ENCODE results near the gene IL17RA. TPM values are rescaled to one million over a fixed set of nuclear protein-coding genes. Genes with fewer than 3 reads are reported as not detected.

The IL17RA gene
- polyA plus RNA-seq, 1 donor from 2014 or later = 0.52 TPM

DNA sequence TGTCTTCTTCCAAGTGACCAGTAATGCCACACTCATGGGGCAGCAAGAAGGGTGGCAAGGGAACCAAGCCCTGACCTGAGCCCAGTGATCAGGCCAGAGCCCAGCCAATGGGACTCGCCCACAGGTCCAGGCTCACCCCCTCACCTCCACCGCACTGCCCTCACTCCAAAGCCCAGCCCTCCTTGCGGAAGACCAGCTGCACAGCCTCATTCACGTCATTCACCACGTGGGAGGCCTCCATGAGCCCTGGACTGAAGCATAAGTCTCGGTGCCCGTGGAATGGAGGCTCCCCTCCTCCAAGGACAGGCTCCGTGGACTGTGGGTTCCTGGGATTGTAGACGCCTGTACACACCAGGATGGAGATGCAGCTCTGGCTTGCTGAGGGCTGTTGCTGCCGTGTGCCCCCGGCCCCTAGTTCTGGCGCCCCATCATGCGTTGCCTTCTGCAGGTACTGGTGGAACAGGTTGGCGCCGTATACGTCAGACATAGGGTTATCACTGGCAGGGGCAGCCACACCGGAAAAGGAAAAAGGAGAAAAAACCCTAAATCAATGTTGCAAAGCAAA, 53.1 kb downstream of the IL17RA start:
- no peaks in the 10 kb centered on the region for H3K79me2 ChIP-seq (replicated peaks; ENCODE audit: insufficient read depth, low read length)
- no peak overlapping the region for H3K9ac ChIP-seq (ENCODE audit: low read length)
- H3K27ac ChIP-seq (ENCODE audit: low read length) = no peak overlapping the region
- no peaks in the 10 kb centered on the region for H3F3A ChIP-seq (ENCODE audit: insufficient read depth, low read length, poor library complexity, severe bottlenecking)
- TF ChIP-seq EP300 (conservative IDR thresholded peaks at IDR 0.05; ENCODE audit: poor library complexity, severe bottlenecking) = no peak
- no peak for TF ChIP-seq SMC3 (conservative IDR thresholded peaks at IDR 0.05; ENCODE audit: poor library complexity)
- TF ChIP-seq RAD21 (conservative IDR thresholded peaks at IDR 0.05) = no peak
- no peak for TF ChIP-seq MXI1 (conservative IDR thresholded peaks at IDR 0.05; ENCODE audit: poor library complexity, severe bottlenecking)
- TF ChIP-seq REST (IDR thresholded peaks at IDR 0.05; ENCODE audit: borderline replicate concordance) = no peak
- no peak for TF ChIP-seq EZH2 (IDR thresholded peaks at IDR 0.05; ENCODE audit: borderline replicate concordance, insufficient read depth, low read length, poor library complexity, severe bottlenecking)
- TF ChIP-seq POLR2AphosphoS5 (IDR thresholded peaks at IDR 0.05) = no peak
- no peak for TF ChIP-seq CTCF (IDR thresholded peaks at IDR 0.05; ENCODE audit: poor library complexity, severe bottlenecking)
- no peak for TF ChIP-seq TAF1 (IDR thresholded peaks at IDR 0.05; ENCODE audit: low read depth)
- no peak overlapping the region for H3K4me2 ChIP-seq (ENCODE audit: low read length)
- no peaks in the 10 kb centered on the region for H3K27me3 ChIP-seq (ENCODE audit: insufficient read depth, low read depth, low read length)
- no peaks in the 10 kb centered on the region for H3K9me3 ChIP-seq (ENCODE audit: low read length)
- no peak overlapping the region for H3K4me3 ChIP-seq (ENCODE audit: low read length)
- H3K36me3 ChIP-seq (ENCODE audit: insufficient read depth, low read length) = peaks cover 6% of the 10 kb centered on the region
- no peaks in the 10 kb centered on the region for H3K9me2 ChIP-seq (ENCODE audit: insufficient read depth, low read length)
- H4K20me1 ChIP-seq (ENCODE audit: insufficient read depth) = no peaks in the 10 kb centered on the region
- H2AFZ ChIP-seq (ENCODE audit: low read depth, low read length) = no peak overlapping the region

DNA sequence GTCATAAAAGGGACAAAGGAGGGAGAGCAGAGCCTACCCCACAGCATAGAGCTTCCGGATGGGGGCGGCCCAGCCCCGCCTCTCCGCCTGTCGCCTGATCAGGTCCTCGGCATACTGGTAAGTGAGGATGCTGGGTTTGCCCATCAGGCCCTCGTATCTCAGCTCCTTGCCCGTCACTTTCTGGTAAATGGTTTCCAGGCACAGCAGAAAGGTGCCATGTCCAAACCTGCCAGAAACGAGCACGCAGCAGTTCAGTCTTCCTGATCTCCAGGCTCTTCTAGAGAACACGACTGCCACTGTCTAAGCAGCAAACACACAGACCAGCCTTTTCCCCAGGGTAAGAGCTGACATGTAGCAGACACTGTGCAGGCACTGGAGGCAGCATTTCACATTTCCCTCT, 53.7 kb downstream of the IL17RA start:
- Histone ChIP-seq H3K4me3 (ENCODE audit: low read length) (no peak overlapping the region), H3K79me2 (replicated peaks; ENCODE audit: insufficient read depth, low read length) (no peaks in the 10 kb centered on the region), H3K9me2 (ENCODE audit: insufficient read depth, low read length) (no peaks in the 10 kb centered on the region), H3K36me3 (ENCODE audit: insufficient read depth, low read length) (peaks cover 6% of the 10 kb centered on the region), H3K27ac (ENCODE audit: low read length) (no peak overlapping the region), H2AFZ (ENCODE audit: low read depth, low read length) (no peak overlapping the region), H3K4me2 (ENCODE audit: low read length) (no peak overlapping the region), H4K20me1 (ENCODE audit: insufficient read depth) (no peaks in the 10 kb centered on the region), H3K9me3 (ENCODE audit: low read length) (no peaks in the 10 kb centered on the region), H3K9ac (ENCODE audit: low read length) (no peak overlapping the region), H3K27me3 (ENCODE audit: insufficient read depth, low read depth, low read length) (no peaks in the 10 kb centered on the region), H3F3A (ENCODE audit: insufficient read depth, low read length, poor library complexity, severe bottlenecking) (no peaks in the 10 kb centered on the region)
- TF ChIP-seq TAF1 (IDR thresholded peaks at IDR 0.05; ENCODE audit: low read depth) (no peak), EZH2 (IDR thresholded peaks at IDR 0.05; ENCODE audit: borderline replicate concordance, insufficient read depth, low read length, poor library complexity, severe bottlenecking) (no peak), POLR2AphosphoS5 (IDR thresholded peaks at IDR 0.05) (no peak), CTCF (IDR thresholded peaks at IDR 0.05; ENCODE audit: poor library complexity, severe bottlenecking) (no peak), MXI1 (conservative IDR thresholded peaks at IDR 0.05; ENCODE audit: poor library complexity, severe bottlenecking) (no peak), REST (IDR thresholded peaks at IDR 0.05; ENCODE audit: borderline replicate concordance) (no peak), EP300 (conservative IDR thresholded peaks at IDR 0.05; ENCODE audit: poor library complexity, severe bottlenecking) (no peak), RAD21 (conservative IDR thresholded peaks at IDR 0.05) (no peak), SMC3 (conservative IDR thresholded peaks at IDR 0.05; ENCODE audit: poor library complexity) (no peak)
